AG10803 (cell line): ENCODE measurements around the gene SEC22C.
"Not testable (repeated sequence)": the region's sequence is repeated elsewhere in the genome, so short reads cannot be mapped to it uniquely, and the experiment has no call there.

Source experiments
- DNase-seq: peaks from one replicate; pipeline ENCODE4 v3.0.0; 2010; ENCODE audit warnings: low read depth
- H3K4me3 ChIP-seq: 2 replicates; pipeline ENCODE4 v1.5.1; 2011; ENCODE audit warnings: mild to moderate bottlenecking, low read length, control low read depth
- CTCF ChIP-seq: conservative IDR thresholded peaks from 2 replicates; pipeline ENCODE4 v1.5.1; 2011; ENCODE audit warnings: mild to moderate bottlenecking, low read length, control low read depth, inconsistent platforms

SEC22C gene

GRCh38 chr3:42593635-42594034 is 11.9 kb upstream of the SEC22C start:
- DNase-seq, result no peak

GRCh38 chr3:42591811-42592210 is 10.0 kb upstream of the SEC22C start:
- no peak for TF ChIP-seq CTCF
- H3K4me3 ChIP-seq, result peak overlapping the region; percentile 76
- no peak for DNase-seq

More at GRCh38 chr3:42593635-42594034, 11.9 kb upstream of the SEC22C start:
- H3K4me3 ChIP-seq, result no peak overlapping the region
- TF ChIP-seq CTCF, result no peak

GRCh38 chr3:42590989-42591756 is 9.4 kb upstream of the SEC22C start:
- DNase-seq, result no peak
- H3K4me3 ChIP-seq, result peak overlapping the region; percentile 76
- no peak for TF ChIP-seq CTCF

GRCh38 chr3:42589382-42590109 is 7.8 kb upstream of the SEC22C start:
- no peak for TF ChIP-seq CTCF
- no peak for DNase-seq
- H3K4me3 ChIP-seq, result peak overlapping the region; percentile 76; the same call in 1 of the 2 replicates

- no peak for TF ChIP-seq CTCF
- H3K4me3 ChIP-seq, result no peak overlapping the region
- DNase-seq, result no peak
Measured at GRCh38 chr3:42588625-42589024, 6.9 kb upstream of the SEC22C start.

GRCh38 chr3:42582474-42583070 is 805 bp upstream of the SEC22C start:
- H3K4me3 ChIP-seq, result peak overlapping the region; percentile 78
- DNase-seq, result no peak
- no peak for TF ChIP-seq CTCF

GRCh38 chr3:42581400-42581708 is 413 bp downstream of the SEC22C start:
- DNase-seq, result no peak
- H3K4me3 ChIP-seq, result peak overlapping the region; percentile 78
- TF ChIP-seq CTCF, result no peak

GRCh38 chr3:42579346-42579745 is 2.4 kb downstream of the SEC22C start:
- DNase-seq, result not testable (repeated sequence)

More at GRCh38 chr3:42579346-42579745, 2.4 kb downstream of the SEC22C start:
- H3K4me3 ChIP-seq, result not testable (repeated sequence)
